Dendritic cell treated with granulocyte-macrophage colony-stimulating factor and Interleukin-4, amounts not matched to agents 40 ng/mL and 50 ng/mL, for 4 days (primary cell): ENCODE measurements around the gene MAST3.

Experiments used
- H3K27ac Mint-ChIP-seq: one replicate; pipeline ENCODE4 v1.8.0; 2022; ENCODE audit warnings: mild to moderate bottlenecking, mixed read lengths
- H3K27me3 Mint-ChIP-seq: one replicate; pipeline ENCODE4 v1.8.0; 2022; ENCODE audit warnings: mild to moderate bottlenecking, mixed read lengths
- H3K36me3 Mint-ChIP-seq: one replicate; pipeline ENCODE4 v1.8.0; 2022; ENCODE audit warnings: low read depth, mixed read lengths
- H3K4me1 Mint-ChIP-seq: one replicate; pipeline ENCODE4 v1.8.0; 2022; ENCODE audit warnings: low read depth, mixed read lengths
- H3K4me3 Mint-ChIP-seq: one replicate; pipeline ENCODE4 v1.8.0; 2022; ENCODE audit warnings: mild to moderate bottlenecking, moderate library complexity, mixed read lengths
- H3K9me3 Mint-ChIP-seq: one replicate; pipeline ENCODE4 v1.8.0; 2022; ENCODE audit warnings: mixed read lengths
- intact Hi-C: fragments of 100-400 bp; cut with micrococcal nuclease; formaldehyde crosslinking; loops from one replicate; pipeline ENCODE4 v1.15.0; 2022

The MAST3 gene

GRCh38 chr19:18110609-18111232 is 13.1 kb downstream of the MAST3 start:
- intact Hi-C loops, result loop anchor here (5.0 kb wide), 1 partner anchor 57 kb away; no protein-coding TSS in a partner anchor
- Mint-ChIP-seq H3K27me3 (no peaks in the 10 kb centered on the region), H3K4me3 (peak overlapping the region; percentile 74), H3K27ac (peak overlapping the region; percentile 71), H3K9me3 (no peaks in the 10 kb centered on the region), H3K4me1 (peaks cover 70% of the 10 kb centered on the region), H3K36me3 (peaks cover 46% of the 10 kb centered on the region)

- Mint-ChIP-seq H3K36me3 (peaks cover 49% of the 10 kb centered on the region), H3K9me3 (no peaks in the 10 kb centered on the region), H3K4me1 (peaks cover 72% of the 10 kb centered on the region), H3K27ac (no peak overlapping the region), H3K4me3 (no peak overlapping the region), H3K27me3 (no peaks in the 10 kb centered on the region)
- intact Hi-C loops, result loop anchor here (5.0 kb wide), 1 partner anchor 54 kb away; no protein-coding TSS in a partner anchor
These were observed 15.5 kb downstream of the MAST3 start for GRCh38 chr19:18112989-18113478.

GRCh38 chr19:18113827-18114226 is 16.2 kb downstream of the MAST3 start:
- H3K36me3 Mint-ChIP-seq, result peaks cover 49% of the 10 kb centered on the region
- no peaks in the 10 kb centered on the region for H3K9me3 Mint-ChIP-seq
- H3K27me3 Mint-ChIP-seq, result no peaks in the 10 kb centered on the region
- peaks cover 72% of the 10 kb centered on the region for H3K4me1 Mint-ChIP-seq
- H3K27ac Mint-ChIP-seq, result no peak overlapping the region
- no peak overlapping the region for H3K4me3 Mint-ChIP-seq
- intact Hi-C loops, result loop anchor here (5.0 kb wide), 1 partner anchor 53 kb away; no protein-coding TSS in a partner anchor

- no peaks in the 10 kb centered on the region for H3K9me3 Mint-ChIP-seq
- H3K36me3 Mint-ChIP-seq, result peaks cover 55% of the 10 kb centered on the region
- peaks cover 72% of the 10 kb centered on the region for H3K4me1 Mint-ChIP-seq
- intact Hi-C loops, result loop anchor here (5.0 kb wide), 1 partner anchor 53 kb away; no protein-coding TSS in a partner anchor
- no peak overlapping the region for H3K27ac Mint-ChIP-seq
- no peaks in the 10 kb centered on the region for H3K27me3 Mint-ChIP-seq
- no peak overlapping the region for H3K4me3 Mint-ChIP-seq
These were observed 16.9 kb downstream of the MAST3 start for GRCh38 chr19:18114483-18114882.

- Mint-ChIP-seq H3K4me1 (peaks cover 65% of the 10 kb centered on the region), H3K27me3 (no peaks in the 10 kb centered on the region), H3K36me3 (peaks cover 63% of the 10 kb centered on the region), H3K27ac (peak overlapping the region; percentile 76), H3K4me3 (peak overlapping the region; percentile 69), H3K9me3 (no peaks in the 10 kb centered on the region)
- intact Hi-C loops, result loop anchor here (5.0 kb wide), 1 partner anchor 35 kb away; the partner anchor contains the start of gene PIK3R2
These were observed 19.8 kb downstream of the MAST3 start for GRCh38 chr19:18117364-18117691.

GRCh38 chr19:18117692-18118378 is 20.3 kb downstream of the MAST3 start:
- Mint-ChIP-seq H3K9me3 (no peaks in the 10 kb centered on the region), H3K4me3 (peak overlapping the region; percentile 83), H3K27ac (peak overlapping the region; percentile 76), H3K27me3 (no peaks in the 10 kb centered on the region), H3K36me3 (peaks cover 68% of the 10 kb centered on the region), H3K4me1 (peaks cover 65% of the 10 kb centered on the region)
- intact Hi-C loops, result loop anchor here (5.0 kb wide), 1 partner anchor 34 kb away; the partner anchor contains the start of gene PIK3R2

- intact Hi-C loops, result loop anchor here (5.0 kb wide), 1 partner anchor 34 kb away; the partner anchor contains the start of gene PIK3R2
- H3K36me3 Mint-ChIP-seq, result peaks cover 68% of the 10 kb centered on the region
- no peaks in the 10 kb centered on the region for H3K27me3 Mint-ChIP-seq
- peak overlapping the region; percentile 76 for H3K27ac Mint-ChIP-seq
- H3K4me3 Mint-ChIP-seq, result peak overlapping the region; percentile 83
- H3K9me3 Mint-ChIP-seq, result no peaks in the 10 kb centered on the region
- H3K4me1 Mint-ChIP-seq, result peaks cover 65% of the 10 kb centered on the region
These were observed 20.9 kb downstream of the MAST3 start for GRCh38 chr19:18118420-18119012.

- Mint-ChIP-seq H3K27me3 (no peaks in the 10 kb centered on the region), H3K9me3 (no peaks in the 10 kb centered on the region), H3K27ac (peak overlapping the region; percentile 60), H3K36me3 (peaks cover 68% of the 10 kb centered on the region), H3K4me3 (peak overlapping the region; percentile 83), H3K4me1 (peaks cover 67% of the 10 kb centered on the region)
- intact Hi-C loops, result loop anchor here (5.0 kb wide), 1 partner anchor 33 kb away; the partner anchor contains the start of gene PIK3R2
These were observed 21.6 kb downstream of the MAST3 start for GRCh38 chr19:18119013-18119716.

- Mint-ChIP-seq H3K36me3 (peaks cover 68% of the 10 kb centered on the region), H3K4me3 (no peak overlapping the region), H3K9me3 (no peaks in the 10 kb centered on the region), H3K27ac (no peak overlapping the region), H3K4me1 (peaks cover 72% of the 10 kb centered on the region), H3K27me3 (no peaks in the 10 kb centered on the region)
- intact Hi-C loops, result loop anchor here (5.0 kb wide), 1 partner anchor 33 kb away; the partner anchor contains the start of gene PIK3R2
These were observed 22.1 kb downstream of the MAST3 start for GRCh38 chr19:18119717-18120105.

GRCh38 chr19:18120127-18120526 is 22.5 kb downstream of the MAST3 start:
- no peak overlapping the region for H3K27ac Mint-ChIP-seq
- intact Hi-C loops, result no loop called here
- H3K27me3 Mint-ChIP-seq, result no peaks in the 10 kb centered on the region
- H3K4me3 Mint-ChIP-seq, result no peak overlapping the region
- H3K36me3 Mint-ChIP-seq, result peaks cover 68% of the 10 kb centered on the region
- H3K9me3 Mint-ChIP-seq, result no peaks in the 10 kb centered on the region
- H3K4me1 Mint-ChIP-seq, result peaks cover 70% of the 10 kb centered on the region

- Mint-ChIP-seq H3K4me1 (peaks cover 73% of the 10 kb centered on the region), H3K27me3 (no peaks in the 10 kb centered on the region), H3K4me3 (no peak overlapping the region), H3K27ac (no peak overlapping the region), H3K36me3 (peaks cover 70% of the 10 kb centered on the region), H3K9me3 (no peaks in the 10 kb centered on the region)
- intact Hi-C loops, result no loop called here
These were observed 23.6 kb downstream of the MAST3 start for GRCh38 chr19:18121166-18121565.

GRCh38 chr19:18122424-18122823 is 24.8 kb downstream of the MAST3 start:
- H3K27ac Mint-ChIP-seq, result no peak overlapping the region
- intact Hi-C loops, result no loop called here
- no peaks in the 10 kb centered on the region for H3K27me3 Mint-ChIP-seq
- H3K4me3 Mint-ChIP-seq, result no peak overlapping the region
- peaks cover 69% of the 10 kb centered on the region for H3K4me1 Mint-ChIP-seq
- H3K36me3 Mint-ChIP-seq, result peaks cover 76% of the 10 kb centered on the region
- H3K9me3 Mint-ChIP-seq, result no peaks in the 10 kb centered on the region
